HUES64 (cell line): ENCODE measurements around the gene SETDB2.

Source experiments
- H3K27ac ChIP-seq: 2 replicates; pipeline ENCODE4 v1.7.0; 2013; ENCODE audit warnings: low read depth, low read length, inconsistent platforms
- H3K27me3 ChIP-seq: 2 replicates; pipeline ENCODE4 v1.6.1; 2013; ENCODE audit warnings: mild to moderate bottlenecking, low read length; ENCODE audit not compliant: insufficient read depth
- H3K36me3 ChIP-seq: 2 replicates; pipeline ENCODE4 v1.6.1; 2013; ENCODE audit warnings: mild to moderate bottlenecking, low read length; ENCODE audit not compliant: insufficient read depth
- H3K4me1 ChIP-seq: 2 replicates; pipeline ENCODE4 v1.6.1; 2013; ENCODE audit warnings: mild to moderate bottlenecking, low read length, moderate library complexity; ENCODE audit not compliant: insufficient read depth
- H3K4me3 ChIP-seq: 2 replicates; pipeline ENCODE4 v1.5.1; 2013; ENCODE audit warnings: mild to moderate bottlenecking, low read length, moderate library complexity
- H3K9ac ChIP-seq: 2 replicates; pipeline ENCODE4 v1.6.1; 2013; ENCODE audit warnings: mild to moderate bottlenecking, low read depth, low read length
- H3K9me3 ChIP-seq: 2 replicates; pipeline ENCODE4 v1.6.1; 2013; ENCODE audit warnings: low read depth, low read length; ENCODE audit not compliant: insufficient read depth
- WGBS: fragments of 150-250, 120-280 bp; methylation state at CpG from one replicate; pipeline ENCODE4 v1.1.7; 2013; ENCODE audit warnings: missing lambda C conversion rate; 5-methylcytosine and 5-hydroxymethylcytosine counted together

SETDB2 gene

DNA sequence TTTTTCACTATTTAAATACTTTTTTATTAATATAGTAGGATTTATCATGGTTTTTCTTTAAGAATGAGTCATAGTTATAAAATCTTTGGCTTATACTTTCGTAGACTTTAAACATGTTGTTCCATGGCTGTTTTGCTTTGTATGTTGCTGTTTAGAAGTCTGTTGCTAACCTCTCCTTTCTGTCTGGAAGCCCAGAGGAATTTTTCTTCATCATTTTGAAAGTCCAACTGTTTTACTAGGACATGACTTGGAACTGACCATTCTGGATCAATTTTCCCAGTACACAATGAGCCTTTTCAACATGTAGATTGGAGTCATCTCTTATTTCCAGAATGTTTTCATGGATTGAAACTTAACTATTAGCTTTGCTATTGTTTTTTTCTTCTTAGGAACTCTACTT is 8.1 kb upstream of the SETDB2 start:
- Histone ChIP-seq H3K36me3 (no peaks in the 10 kb centered on the region), H3K27ac (no peak overlapping the region), H3K4me1 (no peaks in the 10 kb centered on the region), H3K27me3 (no peaks in the 10 kb centered on the region), H3K9me3 (no peaks in the 10 kb centered on the region), H3K4me3 (no peak overlapping the region), H3K9ac (no peak overlapping the region)
- WGBS, result 100% methylated on average over 1 of the region's 1 CpG

- Histone ChIP-seq H3K9me3 (no peaks in the 10 kb centered on the region), H3K4me3 (no peak overlapping the region), H3K36me3 (no peaks in the 10 kb centered on the region), H3K27me3 (no peaks in the 10 kb centered on the region), H3K4me1 (no peaks in the 10 kb centered on the region), H3K27ac (no peak overlapping the region), H3K9ac (no peak overlapping the region)
- WGBS, result 95% methylated on average over 2 of the region's 3 CpGs
Measured at GRCh38 chr13:49436890-49437289, 7.2 kb upstream of the SETDB2 start.

GRCh38 chr13:49437705-49438104 is 6.4 kb upstream of the SETDB2 start:
- WGBS, result 97% methylated on average over 6 of the region's 7 CpGs
- Histone ChIP-seq H3K36me3 (no peaks in the 10 kb centered on the region), H3K27me3 (no peaks in the 10 kb centered on the region), H3K4me1 (0 out of 2 replicates have a peak, but pooled peaks cover 2% of the 10 kb centered on the region), H3K9me3 (no peaks in the 10 kb centered on the region), H3K27ac (no peak overlapping the region), H3K4me3 (no peak overlapping the region), H3K9ac (no peak overlapping the region)

DNA sequence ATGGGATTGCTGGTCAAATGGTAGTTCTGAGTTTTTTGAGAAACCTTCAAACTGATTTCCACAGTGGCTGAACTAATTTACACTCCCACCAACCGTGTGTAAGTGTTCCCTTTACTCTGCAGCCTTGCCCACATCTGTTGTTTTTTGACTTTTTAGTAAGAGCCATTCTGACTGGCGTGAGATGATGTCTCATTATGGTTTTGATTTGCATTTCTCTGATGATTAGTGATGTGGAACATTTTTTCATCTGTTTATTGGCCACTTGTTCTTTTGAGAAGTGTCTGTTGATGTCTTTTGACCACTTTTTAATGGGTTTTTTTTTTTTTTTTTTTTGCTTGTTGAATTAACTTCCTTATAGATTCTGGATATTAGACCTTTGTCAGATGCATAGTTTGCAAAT is 4.5 kb upstream of the SETDB2 start:
- Histone ChIP-seq H3K4me1 (0 out of 2 replicates have a peak, but pooled peaks cover 3% of the 10 kb centered on the region), H3K27ac (no peak overlapping the region), H3K4me3 (no peak overlapping the region), H3K9me3 (no peaks in the 10 kb centered on the region), H3K9ac (no peak overlapping the region), H3K27me3 (no peaks in the 10 kb centered on the region), H3K36me3 (no peaks in the 10 kb centered on the region)
- WGBS, result 80% methylated on average over 2 of the region's 2 CpGs

- Histone ChIP-seq H3K4me3 (no peak overlapping the region), H3K27ac (no peak overlapping the region), H3K4me1 (0 out of 2 replicates have a peak, but pooled peaks cover 3% of the 10 kb centered on the region), H3K9ac (no peak overlapping the region), H3K9me3 (no peaks in the 10 kb centered on the region), H3K36me3 (no peaks in the 10 kb centered on the region), H3K27me3 (no peaks in the 10 kb centered on the region)
- WGBS, result 97% methylated on average over 3 of the region's 3 CpGs
Measured at GRCh38 chr13:49441312-49441711, 2.8 kb upstream of the SETDB2 start.

DNA sequence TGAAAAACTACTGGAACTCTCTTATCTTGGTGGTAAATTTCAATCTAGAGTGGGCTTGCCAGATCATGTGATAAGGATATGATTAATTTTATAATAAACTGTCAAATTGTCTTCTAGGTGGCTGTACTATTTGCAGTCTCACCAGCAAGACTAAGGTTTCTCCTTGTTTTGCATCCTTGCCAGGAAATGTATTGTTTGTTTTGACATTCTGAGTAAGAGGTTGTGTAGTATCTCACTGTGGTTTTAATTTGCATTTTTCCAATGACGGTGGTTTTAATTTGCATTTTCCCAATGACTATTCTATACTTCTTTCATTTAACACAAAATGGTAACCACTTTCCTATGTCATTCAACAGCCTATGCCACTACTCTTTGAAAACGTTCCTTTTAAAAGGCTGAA is 2.2 kb upstream of the SETDB2 start:
- H3K4me3 ChIP-seq, result no peak overlapping the region
- H3K27ac ChIP-seq, result no peak overlapping the region
- no peaks in the 10 kb centered on the region for H3K9me3 ChIP-seq
- 0 out of 2 replicates have a peak, but pooled peaks cover 3% of the 10 kb centered on the region for H3K4me1 ChIP-seq
- WGBS, result 93% methylated on average over 1 of the region's 2 CpGs
- H3K36me3 ChIP-seq, result no peaks in the 10 kb centered on the region
- H3K27me3 ChIP-seq, result no peaks in the 10 kb centered on the region
- H3K9ac ChIP-seq, result no peak overlapping the region

GRCh38 chr13:49443357-49443703 is 744 bp upstream of the SETDB2 start:
- Histone ChIP-seq H3K4me1 (0 out of 2 replicates have a peak, but pooled peaks cover 3% of the 10 kb centered on the region), H3K36me3 (no peaks in the 10 kb centered on the region), H3K27ac (peak overlapping the region; percentile 76), H3K9ac (peak overlapping the region; percentile 92), H3K4me3 (peak overlapping the region; percentile 80), H3K27me3 (no peaks in the 10 kb centered on the region), H3K9me3 (no peaks in the 10 kb centered on the region)
- WGBS, result 18% methylated on average over 10 of the region's 10 CpGs

GRCh38 chr13:49444524-49445395 is 686 bp downstream of the SETDB2 start:
- Histone ChIP-seq H3K9ac (peak overlapping the region; percentile 60), H3K27me3 (no peaks in the 10 kb centered on the region), H3K36me3 (no peaks in the 10 kb centered on the region), H3K4me3 (peak overlapping the region; percentile 80), H3K9me3 (no peaks in the 10 kb centered on the region), H3K27ac (peak overlapping the region; percentile 72), H3K4me1 (0 out of 2 replicates have a peak, but pooled peaks cover 3% of the 10 kb centered on the region)
- WGBS, result 7% methylated on average over 29 of the region's 29 CpGs

DNA sequence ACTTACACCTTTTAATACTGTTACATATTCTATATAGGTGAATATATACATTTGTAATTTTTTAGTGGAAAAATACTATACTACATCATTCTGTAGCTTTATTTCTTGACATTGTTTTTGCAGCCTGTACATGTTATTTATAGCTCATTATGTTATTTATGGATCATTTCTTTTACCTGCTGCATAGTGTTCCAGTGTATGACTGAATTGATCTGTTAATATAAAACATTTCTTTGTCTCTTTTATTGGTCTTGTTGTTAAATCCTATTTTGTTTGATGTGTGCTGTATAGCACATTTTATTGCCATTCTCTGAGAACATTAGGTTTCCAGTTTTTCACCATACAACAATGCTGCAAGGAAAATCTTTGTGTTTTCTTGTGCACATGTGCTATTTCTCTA is 2.4 kb downstream of the SETDB2 start:
- no peak overlapping the region for H3K9ac ChIP-seq
- 0 out of 2 replicates have a peak, but pooled peaks cover 3% of the 10 kb centered on the region for H3K4me1 ChIP-seq
- H3K36me3 ChIP-seq, result no peaks in the 10 kb centered on the region
- no peaks in the 10 kb centered on the region for H3K27me3 ChIP-seq
- no peak overlapping the region for H3K27ac ChIP-seq
- H3K9me3 ChIP-seq, result no peaks in the 10 kb centered on the region
- H3K4me3 ChIP-seq, result no peak overlapping the region

DNA sequence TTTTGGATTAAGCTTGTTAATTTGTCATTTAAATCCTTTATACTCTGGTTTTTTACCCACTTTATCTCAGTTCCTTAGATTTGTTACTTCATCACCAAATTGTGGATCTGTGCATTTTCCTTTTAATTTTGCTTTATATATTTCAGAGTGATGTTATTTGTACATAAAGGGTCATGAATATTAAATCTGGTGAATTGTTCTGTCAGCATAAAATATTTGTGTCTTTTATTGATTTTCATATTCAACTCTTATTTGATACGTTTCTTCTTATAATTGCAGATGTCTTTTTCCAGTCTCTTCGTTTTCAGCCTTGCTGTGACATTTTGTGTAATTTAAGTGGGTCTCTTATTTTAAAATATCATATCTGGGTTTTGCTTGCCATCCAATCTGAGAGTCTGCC is 4.7 kb downstream of the SETDB2 start:
- WGBS, result 92% methylated on average over 2 of the region's 2 CpGs
- Histone ChIP-seq H3K9me3 (no peaks in the 10 kb centered on the region), H3K4me3 (no peak overlapping the region), H3K27me3 (no peaks in the 10 kb centered on the region), H3K27ac (no peak overlapping the region), H3K4me1 (no peaks in the 10 kb centered on the region), H3K36me3 (no peaks in the 10 kb centered on the region), H3K9ac (no peak overlapping the region)

- Histone ChIP-seq H3K4me3 (no peak overlapping the region), H3K27me3 (no peaks in the 10 kb centered on the region), H3K9ac (no peak overlapping the region), H3K9me3 (no peaks in the 10 kb centered on the region), H3K36me3 (no peaks in the 10 kb centered on the region), H3K4me1 (no peaks in the 10 kb centered on the region), H3K27ac (no peak overlapping the region)
- WGBS, result 87% methylated on average over 3 of the region's 3 CpGs
Measured at GRCh38 chr13:49450105-49450819, 6.2 kb downstream of the SETDB2 start.
